Measurements from ENCODE around the gene AP3B1. TPM values are rescaled to one million over a fixed set of nuclear protein-coding genes. Genes with fewer than 3 reads are reported as not detected.

Gene AP3B1
- total RNA-seq, 1 experiment from 2014 or later: 41.8 TPM

DNA sequence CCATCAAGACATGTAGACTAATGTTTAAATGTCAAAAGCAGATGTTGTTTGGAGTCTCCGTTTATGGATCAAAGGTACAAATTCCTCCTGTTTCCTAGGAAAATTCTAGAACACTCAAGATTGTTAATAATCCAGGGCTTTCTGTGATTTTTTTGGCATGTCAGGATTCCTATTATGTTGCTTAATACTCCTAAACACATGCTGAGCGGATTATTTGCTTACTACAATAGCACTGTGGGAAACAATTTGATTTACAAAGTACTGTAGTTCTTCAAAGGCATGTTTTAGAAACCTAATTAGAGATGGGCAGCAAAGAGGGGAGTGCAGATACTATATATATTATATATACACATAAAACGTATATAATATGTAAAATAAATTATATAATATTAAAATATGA lies 46.9 kb upstream of the AP3B1 start:
- peaks cover 24% of the 10 kb centered on the region; the same call in 1 of the 2 replicates for H3K27me3 ChIP-seq (ENCODE audit: insufficient read depth, low read length)
- no peak overlapping the region for H3K18ac ChIP-seq (ENCODE audit: insufficient read length, low read depth, low read length)
- TF ChIP-seq CTCF (conservative IDR thresholded peaks at IDR 0.05): no peak
- no peak for DNase-seq
- no peak overlapping the region for H2BK5ac ChIP-seq (ENCODE audit: insufficient read length, low read length)
- no peak overlapping the region for H4K8ac ChIP-seq (replicated peaks; ENCODE audit: insufficient read length, low read depth, low read length)
- no peak overlapping the region for H4K91ac ChIP-seq (ENCODE audit: insufficient read length, low read depth, low read length)
- H2BK12ac ChIP-seq (ENCODE audit: insufficient read length, low read depth, low read length): no peak overlapping the region
- no peaks in the 10 kb centered on the region for H3K79me2 ChIP-seq (ENCODE audit: insufficient read depth, low read length)
- no peaks in the 10 kb centered on the region for H4K20me1 ChIP-seq (ENCODE audit: control insufficient read depth, insufficient read depth, insufficient read length)
- no peak overlapping the region for H3K4me2 ChIP-seq (ENCODE audit: insufficient read depth, insufficient read length, low read length)
- H2BK120ac ChIP-seq (ENCODE audit: low read depth, low read length, poor library complexity, severe bottlenecking): no peak overlapping the region
- no peak overlapping the region for H3K14ac ChIP-seq (ENCODE audit: insufficient read depth, low read length)
- no peaks in the 10 kb centered on the region for H3K23me2 ChIP-seq (ENCODE audit: insufficient read length, low read depth, low read length, poor library complexity, severe bottlenecking)
- H3K9me3 Mint-ChIP-seq: peaks cover 35 to 52% of the 10 kb centered on the region in 2 experiments
- no peak overlapping the region for H2BK20ac ChIP-seq (ENCODE audit: low read depth, low read length, poor library complexity, severe bottlenecking)
- peaks cover 97% of the 10 kb centered on the region for H3K27me3 Mint-ChIP-seq (ENCODE audit: low read depth)
- no peak overlapping the region for H3K4ac ChIP-seq (ENCODE audit: low read depth, low read length)
- no peak overlapping the region for H4K5ac ChIP-seq (ENCODE audit: insufficient read length, low read depth, low read length)
- H3K4me1 Mint-ChIP-seq: peaks cover 21 to 28% of the 10 kb centered on the region in 2 experiments
- H2AFZ ChIP-seq (ENCODE audit: low read length): no peak overlapping the region
- H3K56ac ChIP-seq (ENCODE audit: insufficient read length, low read depth, low read length): no peak overlapping the region
- H3K23ac ChIP-seq (ENCODE audit: insufficient read length, low read depth, low read length): no peak overlapping the region
- H3K27ac Mint-ChIP-seq: no peak overlapping the region
- H3T11ph ChIP-seq (ENCODE audit: low read length): no peak overlapping the region
- H2BK15ac ChIP-seq (ENCODE audit: low read depth, low read length): no peak overlapping the region
- H2AK5ac ChIP-seq (ENCODE audit: insufficient read length, low read length): no peak overlapping the region
- no peak overlapping the region for H3K4me3 Mint-ChIP-seq
- no peak overlapping the region for H3K27ac ChIP-seq (ENCODE audit: insufficient read length, low read depth, low read length)
- peaks cover 9% of the 10 kb centered on the region for H3K9me3 ChIP-seq (ENCODE audit: control insufficient read depth, low read depth, low read length)
- H3K4me1 ChIP-seq (ENCODE audit: insufficient read depth, low read length): peaks cover 3% of the 10 kb centered on the region; the same call in 1 of the 2 replicates
- peaks cover 0 to 38% (median 9%) of the 10 kb centered on the region in 3 experiments; a peak in 5 of 7 replicates for H3K36me3 Mint-ChIP-seq (ENCODE audit: insufficient read depth in 1 of 3, low read depth in 3 of 3)
- H3K9ac ChIP-seq (ENCODE audit: extremely low read depth, insufficient read length, low read length): no peak overlapping the region
- no CpG with 5 or more reads among the region's 3 CpGs for WGBS (ENCODE audit: extremely low coverage, insufficient read length, low lambda C conversion rate)
- H3K79me1 ChIP-seq (ENCODE audit: insufficient read depth, low read depth, low read length, poor library complexity, severe bottlenecking): no peaks in the 10 kb centered on the region

Measured in H9 (cell line).